Panc1 (cell line): ENCODE results near the gene SHOC1.

ENCODE experiments used
- POLR2AphosphoS5 ChIP-seq: IDR thresholded peaks from 2 replicates; pipeline ENCODE4 v1.6.1; 2012; ENCODE audit warnings: mild to moderate bottlenecking, low read depth, low read length, moderate library complexity
- SIN3A ChIP-seq: IDR thresholded peaks from 2 replicates; pipeline ENCODE4 v1.6.1; 2012; ENCODE audit warnings: low read depth, mild to moderate bottlenecking, low read length, moderate library complexity, borderline replicate concordance; ENCODE audit not compliant: insufficient read depth
- TF ChIP-seq, protein P1 (sequence below): fragments of 450-650 bp; IDR thresholded peaks from 2 replicates; pipeline ENCODE4 v1.5.1; 2017; ENCODE audit warnings: mild to moderate bottlenecking
- TF ChIP-seq, protein P2 (sequence below), 2 experiments: IDR thresholded peaks; 2 replicates each; pipeline ENCODE4 v1.6.1; 2011 to 2012; ENCODE audit warnings: low read depth in 2 of 2, control low read depth in 1 of 2, low read length in 1 of 2, mild to moderate bottlenecking in 1 of 2, moderate library complexity in 1 of 2; ENCODE audit not compliant: insufficient read depth in 1 of 2

DNA sequence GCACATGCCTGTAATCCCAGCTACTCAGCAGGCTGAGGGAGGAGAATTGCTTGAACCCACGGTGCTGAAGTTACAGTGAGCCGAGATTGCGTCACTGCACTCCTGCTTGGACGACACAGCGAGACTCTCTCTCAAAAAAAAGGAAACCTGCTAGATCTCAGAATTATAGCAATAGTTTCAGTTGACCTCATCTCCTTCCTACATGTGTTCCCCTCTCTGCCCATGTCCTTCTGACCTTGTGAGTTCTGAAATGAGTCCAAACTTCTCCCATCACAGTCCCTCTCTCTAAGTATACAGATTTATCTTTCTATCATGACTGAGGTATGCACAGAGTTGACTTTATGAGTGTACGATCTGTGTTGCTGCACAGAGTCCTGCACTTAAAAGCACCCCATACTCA is 44.6 kb upstream of the SHOC1 start:
- TF ChIP-seq, protein P1, sequence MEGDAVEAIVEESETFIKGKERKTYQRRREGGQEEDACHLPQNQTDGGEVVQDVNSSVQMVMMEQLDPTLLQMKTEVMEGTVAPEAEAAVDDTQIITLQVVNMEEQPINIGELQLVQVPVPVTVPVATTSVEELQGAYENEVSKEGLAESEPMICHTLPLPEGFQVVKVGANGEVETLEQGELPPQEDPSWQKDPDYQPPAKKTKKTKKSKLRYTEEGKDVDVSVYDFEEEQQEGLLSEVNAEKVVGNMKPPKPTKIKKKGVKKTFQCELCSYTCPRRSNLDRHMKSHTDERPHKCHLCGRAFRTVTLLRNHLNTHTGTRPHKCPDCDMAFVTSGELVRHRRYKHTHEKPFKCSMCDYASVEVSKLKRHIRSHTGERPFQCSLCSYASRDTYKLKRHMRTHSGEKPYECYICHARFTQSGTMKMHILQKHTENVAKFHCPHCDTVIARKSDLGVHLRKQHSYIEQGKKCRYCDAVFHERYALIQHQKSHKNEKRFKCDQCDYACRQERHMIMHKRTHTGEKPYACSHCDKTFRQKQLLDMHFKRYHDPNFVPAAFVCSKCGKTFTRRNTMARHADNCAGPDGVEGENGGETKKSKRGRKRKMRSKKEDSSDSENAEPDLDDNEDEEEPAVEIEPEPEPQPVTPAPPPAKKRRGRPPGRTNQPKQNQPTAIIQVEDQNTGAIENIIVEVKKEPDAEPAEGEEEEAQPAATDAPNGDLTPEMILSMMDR = no peak
- TF ChIP-seq POLR2AphosphoS5 = no peak
- TF ChIP-seq, protein P2, sequence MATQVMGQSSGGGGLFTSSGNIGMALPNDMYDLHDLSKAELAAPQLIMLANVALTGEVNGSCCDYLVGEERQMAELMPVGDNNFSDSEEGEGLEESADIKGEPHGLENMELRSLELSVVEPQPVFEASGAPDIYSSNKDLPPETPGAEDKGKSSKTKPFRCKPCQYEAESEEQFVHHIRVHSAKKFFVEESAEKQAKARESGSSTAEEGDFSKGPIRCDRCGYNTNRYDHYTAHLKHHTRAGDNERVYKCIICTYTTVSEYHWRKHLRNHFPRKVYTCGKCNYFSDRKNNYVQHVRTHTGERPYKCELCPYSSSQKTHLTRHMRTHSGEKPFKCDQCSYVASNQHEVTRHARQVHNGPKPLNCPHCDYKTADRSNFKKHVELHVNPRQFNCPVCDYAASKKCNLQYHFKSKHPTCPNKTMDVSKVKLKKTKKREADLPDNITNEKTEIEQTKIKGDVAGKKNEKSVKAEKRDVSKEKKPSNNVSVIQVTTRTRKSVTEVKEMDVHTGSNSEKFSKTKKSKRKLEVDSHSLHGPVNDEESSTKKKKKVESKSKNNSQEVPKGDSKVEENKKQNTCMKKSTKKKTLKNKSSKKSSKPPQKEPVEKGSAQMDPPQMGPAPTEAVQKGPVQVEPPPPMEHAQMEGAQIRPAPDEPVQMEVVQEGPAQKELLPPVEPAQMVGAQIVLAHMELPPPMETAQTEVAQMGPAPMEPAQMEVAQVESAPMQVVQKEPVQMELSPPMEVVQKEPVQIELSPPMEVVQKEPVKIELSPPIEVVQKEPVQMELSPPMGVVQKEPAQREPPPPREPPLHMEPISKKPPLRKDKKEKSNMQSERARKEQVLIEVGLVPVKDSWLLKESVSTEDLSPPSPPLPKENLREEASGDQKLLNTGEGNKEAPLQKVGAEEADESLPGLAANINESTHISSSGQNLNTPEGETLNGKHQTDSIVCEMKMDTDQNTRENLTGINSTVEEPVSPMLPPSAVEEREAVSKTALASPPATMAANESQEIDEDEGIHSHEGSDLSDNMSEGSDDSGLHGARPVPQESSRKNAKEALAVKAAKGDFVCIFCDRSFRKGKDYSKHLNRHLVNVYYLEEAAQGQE (IDR thresholded peaks at IDR 0.05; ENCODE audit: insufficient read depth in 1 of 2, low read depth in 2 of 2, low read length in 1 of 2) = no peak
- no peak for TF ChIP-seq SIN3A
